Smooth muscle cell (in vitro differentiated cells): ENCODE measurements around the gene IGFBP2. TPM values are rescaled to one million over a fixed set of nuclear protein-coding genes. Genes with fewer than 3 reads are reported as not detected.

ENCODE experiments used
- DNase-seq: peaks from one replicate; lab custom pipeline; 2025; ENCODE audit not compliant: unreplicated experiment; lab: John Stamatoyannopoulos, UW
- H2AFZ ChIP-seq: fragments of 200-600 bp; sonication (generic); 2 replicates; pipeline ENCODE4 v1.6.0; 2016; ENCODE audit warnings: antibody characterized with exemption, low read depth, mild to moderate bottlenecking
- H3F3A ChIP-seq: fragments of 200-600 bp; sonication (generic); 2 replicates; pipeline ENCODE4 v1.6.0; 2017; ENCODE audit warnings: antibody characterized with exemption, low read depth
- H3K27ac ChIP-seq: fragments of 200-600 bp; sonication (generic); 2 replicates; pipeline ENCODE4 v1.5.1; 2016; ENCODE audit warnings: low read depth, mild to moderate bottlenecking
- H3K27me3 ChIP-seq: fragments of 200-600 bp; sonication (generic); 2 replicates; pipeline ENCODE4 v1.6.1; 2016; ENCODE audit warnings: low read depth, mild to moderate bottlenecking
- H3K36me3 ChIP-seq: fragments of 200-600 bp; sonication (generic); 2 replicates; pipeline ENCODE4 v1.5.1; 2016; ENCODE audit warnings: low read depth
- H3K4me1 ChIP-seq: fragments of 200-600 bp; sonication (generic); 2 replicates; pipeline ENCODE4 v1.5.1; 2016; ENCODE audit warnings: low read depth
- H3K4me2 ChIP-seq: fragments of 200-600 bp; sonication (generic); 2 replicates; pipeline ENCODE4 v1.6.0; 2016; ENCODE audit warnings: mild to moderate bottlenecking
- H3K4me3 ChIP-seq: fragments of 200-600 bp; sonication (generic); 2 replicates; pipeline ENCODE4 v1.5.1; 2016; ENCODE audit warnings: mild to moderate bottlenecking
- H3K79me2 ChIP-seq: fragments of 200-600 bp; sonication (generic); 2 replicates; pipeline ENCODE4 v1.6.0; 2016; ENCODE audit warnings: low read depth, mild to moderate bottlenecking
- H3K9ac ChIP-seq: fragments of 200-600 bp; sonication (generic); 2 replicates; pipeline ENCODE4 v1.6.0; 2016; ENCODE audit warnings: low read depth
- H3K9me3 ChIP-seq: fragments of 200-600 bp; sonication (generic); replicated peaks from 2 replicates; pipeline ENCODE4 v1.5.1; 2016; ENCODE audit warnings: low read depth
- H4K20me1 ChIP-seq: fragments of 200-600 bp; sonication (generic); 2 replicates; pipeline ENCODE4 v1.6.0; 2016; ENCODE audit warnings: low read depth
- CTCF ChIP-seq: fragments of 200-600 bp; sonication (generic); IDR thresholded peaks from 2 replicates; pipeline ENCODE4 v1.5.1; 2017; ENCODE audit warnings: borderline replicate concordance, mild to moderate bottlenecking, antibody characterized with exemption; ENCODE audit not compliant: insufficient read depth, poor library complexity, severe bottlenecking
- WGBS: methylation state at CpG from one replicate; pipeline ENCODE4 v1.1.7; 2016; ENCODE audit warnings: low lambda C conversion rate; 5-methylcytosine and 5-hydroxymethylcytosine counted together
- polyA plus RNA-seq: library from polyadenylated mRNA; unstranded; fragments of >200 nt; fragmentation: Nextera tagmentation; extraction: Ambion mirVana; gene quantifications from 2 replicates; pipeline ENCODE4 v1.2.1, GENCODE V29; 2016
- total RNA-seq: library from RNA; depleted of rRNA; stranded (reverse); fragments of >200 nt; gene quantifications from 2 replicates; pipeline ENCODE4 v1.2.3, GENCODE V29; 2014

The IGFBP2 gene
- total and polyA plus RNA-seq, 2 experiments from 2014 or later: 143 to 225 TPM

GRCh38 chr2:216660496-216660895 is 27.3 kb downstream of the IGFBP2 start:
- WGBS: 96% methylated on average over 10 of the region's 10 CpGs

GRCh38 chr2:216661051-216661450 is 27.8 kb downstream of the IGFBP2 start:
- H3F3A ChIP-seq: peaks cover 6% of the 10 kb centered on the region
- over 99% methylated on average over 5 of the region's 5 CpGs for WGBS
- no peaks in the 10 kb centered on the region for H3K9me3 ChIP-seq
- no peak overlapping the region for H3K4me3 ChIP-seq
- H3K36me3 ChIP-seq: no peaks in the 10 kb centered on the region
- no peak for TF ChIP-seq CTCF
- H3K4me1 ChIP-seq: peaks cover 13% of the 10 kb centered on the region
- no peaks in the 10 kb centered on the region for H4K20me1 ChIP-seq
- no peak overlapping the region for H3K27ac ChIP-seq
- H3K79me2 ChIP-seq: no peaks in the 10 kb centered on the region
- H2AFZ ChIP-seq: no peak overlapping the region
- H3K4me2 ChIP-seq: no peak overlapping the region
- H3K9ac ChIP-seq: no peak overlapping the region
- DNase-seq: no peak
- H3K27me3 ChIP-seq: no peaks in the 10 kb centered on the region

More at GRCh38 chr2:216660496-216660895, 27.3 kb downstream of the IGFBP2 start:
- H3K27ac ChIP-seq: no peak overlapping the region
- no peak overlapping the region for H3K9ac ChIP-seq
- peaks cover 7% of the 10 kb centered on the region for H3K4me1 ChIP-seq
- H4K20me1 ChIP-seq: no peaks in the 10 kb centered on the region
- no peaks in the 10 kb centered on the region for H3K9me3 ChIP-seq
- no peak for DNase-seq
- H3K36me3 ChIP-seq: no peaks in the 10 kb centered on the region
- no peak overlapping the region for H2AFZ ChIP-seq
- H3F3A ChIP-seq: peaks cover 1% of the 10 kb centered on the region
- no peaks in the 10 kb centered on the region for H3K27me3 ChIP-seq
- H3K4me2 ChIP-seq: no peak overlapping the region
- no peak overlapping the region for H3K4me3 ChIP-seq
- no peaks in the 10 kb centered on the region for H3K79me2 ChIP-seq
- TF ChIP-seq CTCF: no peak

GRCh38 chr2:216661639-216662375 is 28.6 kb downstream of the IGFBP2 start:
- Histone ChIP-seq H3K9me3 (no peaks in the 10 kb centered on the region), H3K79me2 (no peaks in the 10 kb centered on the region), H3F3A (peaks cover 6% of the 10 kb centered on the region), H3K9ac (no peak overlapping the region), H3K4me1 (peaks cover 14% of the 10 kb centered on the region), H3K4me3 (no peak overlapping the region), H3K4me2 (no peak overlapping the region), H4K20me1 (no peaks in the 10 kb centered on the region), H3K27me3 (no peaks in the 10 kb centered on the region), H3K36me3 (no peaks in the 10 kb centered on the region), H2AFZ (no peak overlapping the region), H3K27ac (no peak overlapping the region)
- TF ChIP-seq CTCF: peak; percentile 20
- WGBS: 94% methylated on average over 20 of the region's 20 CpGs
- DNase-seq: no peak

- H3K4me3 ChIP-seq: no peak overlapping the region
- H3F3A ChIP-seq: peaks cover 6% of the 10 kb centered on the region
- H3K79me2 ChIP-seq: no peaks in the 10 kb centered on the region
- H3K9me3 ChIP-seq: no peaks in the 10 kb centered on the region
- H3K4me2 ChIP-seq: no peak overlapping the region
- peaks cover 14% of the 10 kb centered on the region for H3K4me1 ChIP-seq
- no peak overlapping the region for H3K27ac ChIP-seq
- no peak overlapping the region for H2AFZ ChIP-seq
- no peak for DNase-seq
- H3K9ac ChIP-seq: no peak overlapping the region
- WGBS: 96% methylated on average over 1 of the region's 1 CpG
- no peaks in the 10 kb centered on the region for H3K27me3 ChIP-seq
- H4K20me1 ChIP-seq: no peaks in the 10 kb centered on the region
- no peaks in the 10 kb centered on the region for H3K36me3 ChIP-seq
- no peak for TF ChIP-seq CTCF
Observed at GRCh38 chr2:216663106-216663505, 29.9 kb downstream of the IGFBP2 start.
